HG03159 (cell line): ENCODE measurements around the gene NHERF1.

Source experiments
- ATAC-seq: cut with Tn5 transposase; IDR thresholded peaks from one replicate; pipeline ENCODE4 v1.9.1; 2021; ENCODE audit warnings: mild to moderate bottlenecking, moderate library complexity; ENCODE audit not compliant: unreplicated experiment

Gene NHERF1

GRCh38 chr17:74767111-74767516 is 18.7 kb downstream of the NHERF1 start:
- no peak for ATAC-seq

- no peak for ATAC-seq
Measured at GRCh38 chr17:74768069-74768762, 19.8 kb downstream of the NHERF1 start.

- no peak for ATAC-seq
Measured at GRCh38 chr17:74768763-74769114, 20.3 kb downstream of the NHERF1 start.

GRCh38 chr17:74769266-74769855 is 20.9 kb downstream of the NHERF1 start:
- ATAC-seq, result no peak

- no peak for ATAC-seq
Measured at GRCh38 chr17:74769856-74770497, 21.5 kb downstream of the NHERF1 start.

GRCh38 chr17:74770498-74771318 is 22.3 kb downstream of the NHERF1 start:
- ATAC-seq, result no peak

- no peak for ATAC-seq
Measured at GRCh38 chr17:74771319-74771914, 23.0 kb downstream of the NHERF1 start.

GRCh38 chr17:74772053-74772452 is 23.6 kb downstream of the NHERF1 start:
- ATAC-seq, result no peak

- no peak for ATAC-seq
Measured at GRCh38 chr17:74773414-74773813, 25.0 kb downstream of the NHERF1 start.

GRCh38 chr17:74773871-74774286 is 25.5 kb downstream of the NHERF1 start:
- no peak for ATAC-seq

GRCh38 chr17:74775409-74776043 is 27.1 kb downstream of the NHERF1 start:
- no peak for ATAC-seq

GRCh38 chr17:74776044-74776962 is 27.9 kb downstream of the NHERF1 start, which contains the start of gene NAT9:
NAT9 (minus strand) TSS chr17:74776345; CDS start chr17:74775698, 647 bp downstream.
- peak; percentile 62 for ATAC-seq

GRCh38 chr17:74776990-74777389 is 28.6 kb downstream of the NHERF1 start:
- no peak for ATAC-seq

- no peak for ATAC-seq
Measured at GRCh38 chr17:74777901-74778515, 29.6 kb downstream of the NHERF1 start.

GRCh38 chr17:74778960-74779359 is 30.5 kb downstream of the NHERF1 start:
- no peak for ATAC-seq

- no peak for ATAC-seq
Measured at GRCh38 chr17:74779501-74779900, 31.1 kb downstream of the NHERF1 start.

- peak; percentile 64 for ATAC-seq
Measured at GRCh38 chr17:74779948-74780400, 31.5 kb downstream of the NHERF1 start.

GRCh38 chr17:74780443-74781238 is 32.2 kb downstream of the NHERF1 start:
- no peak for ATAC-seq
